SK-N-SH treated with all-trans-retinoic acid at 6 μM for 48 hours (cell line): ENCODE results near the gene CRIP1.

Experiments
- ATAC-seq: fragments of 200-7000 bp; cut with Tn5 transposase; 3 replicates; pipeline ENCODE4 v1.9.1; 2020; ENCODE audit warnings: mild to moderate bottlenecking, moderate library complexity
- ARNTL ChIP-seq: fragments of 450-650 bp; formaldehyde crosslinking; IDR thresholded peaks from 2 replicates; pipeline ENCODE4 v1.5.0; 2020; ENCODE audit warnings: low read depth, mild to moderate bottlenecking, moderate library complexity, borderline replicate concordance
- BACH2 ChIP-seq: fragments of 250-450 bp; sonication (Bioruptor Pico); IDR thresholded peaks from 2 replicates; pipeline ENCODE4 v1.9.0; 2021; ENCODE audit warnings: mild to moderate bottlenecking, borderline replicate concordance
- CSDC2 ChIP-seq: fragments of 250-450 bp; sonication (Bioruptor Pico); IDR thresholded peaks from 2 replicates; pipeline ENCODE4 v1.5.0; 2020; ENCODE audit warnings: mild to moderate bottlenecking, moderate library complexity
- ESRRG ChIP-seq: fragments of 250-450 bp; sonication (Bioruptor Pico); IDR thresholded peaks from 2 replicates; pipeline ENCODE4 v1.6.1; 2021; ENCODE audit warnings: mild to moderate bottlenecking
- GLIS3 ChIP-seq: fragments of 250-450 bp; sonication (Bioruptor Pico); IDR thresholded peaks from 2 replicates; pipeline ENCODE4 v1.5.0; 2020; ENCODE audit warnings: mild to moderate bottlenecking, moderate library complexity
- ISL1 ChIP-seq: fragments of 250-450 bp; sonication (Bioruptor Pico); IDR thresholded peaks from 2 replicates; pipeline ENCODE4 v2.1.2; 2022; ENCODE audit warnings: mild to moderate bottlenecking, moderate library complexity
- PPARA ChIP-seq: fragments of 250-450 bp; sonication (Bioruptor Pico); IDR thresholded peaks from 2 replicates; pipeline ENCODE4 v1.5.0; 2020; ENCODE audit warnings: mild to moderate bottlenecking, borderline replicate concordance
- RARB ChIP-seq: fragments of 250-450 bp; sonication (Bioruptor Pico); IDR thresholded peaks from 2 replicates; pipeline ENCODE4 v1.8.0; 2021; ENCODE audit warnings: mild to moderate bottlenecking, moderate library complexity
- SNAI2 ChIP-seq: fragments of 250-450 bp; sonication (Bioruptor Pico); IDR thresholded peaks from 2 replicates; pipeline ENCODE4 v1.5.0; 2020; ENCODE audit warnings: mild to moderate bottlenecking, moderate library complexity
- ZC3H10 ChIP-seq: fragments of 250-450 bp; sonication (Bioruptor Pico); IDR thresholded peaks from 2 replicates; pipeline ENCODE4 v1.5.1; 2021; ENCODE audit warnings: mild to moderate bottlenecking, moderate library complexity
- ZFP3 ChIP-seq: fragments of 250-450 bp; sonication (Bioruptor Pico); IDR thresholded peaks from 2 replicates; pipeline ENCODE4 v1.5.0; 2020; ENCODE audit warnings: mild to moderate bottlenecking, moderate library complexity
- ZNF565 ChIP-seq: fragments of 450-650 bp; formaldehyde crosslinking; conservative IDR thresholded peaks from 2 replicates; pipeline ENCODE4 v1.5.0; 2020; ENCODE audit warnings: low read depth, mild to moderate bottlenecking, moderate library complexity
- ZNF70 ChIP-seq: fragments of 450-650 bp; formaldehyde crosslinking; IDR thresholded peaks from 2 replicates; pipeline ENCODE4 v1.5.0; 2020; ENCODE audit warnings: mild to moderate bottlenecking, moderate library complexity
- ZNF8 ChIP-seq: fragments of 450-650 bp; formaldehyde crosslinking; IDR thresholded peaks from 2 replicates; pipeline ENCODE4 v1.5.0; 2020; ENCODE audit warnings: mild to moderate bottlenecking, moderate library complexity
- TF ChIP-seq, protein P1 (sequence below): fragments of 250-450 bp; sonication (Bioruptor Pico); IDR thresholded peaks from 2 replicates; pipeline ENCODE4 v1.5.1; 2020; ENCODE audit warnings: low read depth, mild to moderate bottlenecking, moderate library complexity
- TF ChIP-seq, protein P2 (sequence below): fragments of 250-450 bp; sonication (Bioruptor Pico); IDR thresholded peaks from 2 replicates; pipeline ENCODE4 v1.5.1; 2021; ENCODE audit warnings: mild to moderate bottlenecking, moderate library complexity
- TF ChIP-seq, protein P3 (sequence below): fragments of 250-450 bp; sonication (Bioruptor Pico); IDR thresholded peaks from 2 replicates; pipeline ENCODE4 v1.8.0; 2020; ENCODE audit warnings: mild to moderate bottlenecking, moderate library complexity, borderline replicate concordance
- TF ChIP-seq, protein P4 (sequence below): fragments of 250-450 bp; sonication (Bioruptor Pico); IDR thresholded peaks from 2 replicates; pipeline ENCODE4 v1.5.0; 2020; ENCODE audit warnings: mild to moderate bottlenecking, moderate library complexity
- TF ChIP-seq, protein P5 (sequence below): fragments of 250-450 bp; sonication (Bioruptor Pico); IDR thresholded peaks from 2 replicates; pipeline ENCODE4 v1.8.0; 2021; ENCODE audit warnings: low read depth, mild to moderate bottlenecking, moderate library complexity, borderline replicate concordance

The CRIP1 gene, protein sequence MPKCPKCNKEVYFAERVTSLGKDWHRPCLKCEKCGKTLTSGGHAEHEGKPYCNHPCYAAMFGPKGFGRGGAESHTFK

GRCh38 chr14:105486163-105486973 is at the start of gene CRIP1:
Gene CRIP1 (plus strand): TSS chr14:105486886. CDS start chr14:105487260, 374 bp downstream.
- TF ChIP-seq, protein P1, sequence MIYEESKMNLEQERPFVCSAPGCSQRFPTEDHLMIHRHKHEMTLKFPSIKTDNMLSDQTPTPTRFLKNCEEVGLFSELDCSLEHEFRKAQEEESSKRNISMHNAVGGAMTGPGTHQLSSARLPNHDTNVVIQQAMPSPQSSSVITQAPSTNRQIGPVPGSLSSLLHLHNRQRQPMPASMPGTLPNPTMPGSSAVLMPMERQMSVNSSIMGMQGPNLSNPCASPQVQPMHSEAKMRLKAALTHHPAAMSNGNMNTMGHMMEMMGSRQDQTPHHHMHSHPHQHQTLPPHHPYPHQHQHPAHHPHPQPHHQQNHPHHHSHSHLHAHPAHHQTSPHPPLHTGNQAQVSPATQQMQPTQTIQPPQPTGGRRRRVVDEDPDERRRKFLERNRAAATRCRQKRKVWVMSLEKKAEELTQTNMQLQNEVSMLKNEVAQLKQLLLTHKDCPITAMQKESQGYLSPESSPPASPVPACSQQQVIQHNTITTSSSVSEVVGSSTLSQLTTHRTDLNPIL (CRISPR knock-in tag), result no peak
- TF ChIP-seq, protein P2, sequence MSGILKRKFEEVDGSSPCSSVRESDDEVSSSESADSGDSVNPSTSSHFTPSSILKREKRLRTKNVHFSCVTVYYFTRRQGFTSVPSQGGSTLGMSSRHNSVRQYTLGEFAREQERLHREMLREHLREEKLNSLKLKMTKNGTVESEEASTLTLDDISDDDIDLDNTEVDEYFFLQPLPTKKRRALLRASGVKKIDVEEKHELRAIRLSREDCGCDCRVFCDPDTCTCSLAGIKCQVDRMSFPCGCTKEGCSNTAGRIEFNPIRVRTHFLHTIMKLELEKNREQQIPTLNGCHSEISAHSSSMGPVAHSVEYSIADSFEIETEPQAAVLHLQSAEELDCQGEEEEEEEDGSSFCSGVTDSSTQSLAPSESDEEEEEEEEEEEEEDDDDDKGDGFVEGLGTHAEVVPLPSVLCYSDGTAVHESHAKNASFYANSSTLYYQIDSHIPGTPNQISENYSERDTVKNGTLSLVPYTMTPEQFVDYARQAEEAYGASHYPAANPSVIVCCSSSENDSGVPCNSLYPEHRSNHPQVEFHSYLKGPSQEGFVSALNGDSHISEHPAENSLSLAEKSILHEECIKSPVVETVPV (CRISPR knock-in tag), result no peak
- TF ChIP-seq, protein P3, sequence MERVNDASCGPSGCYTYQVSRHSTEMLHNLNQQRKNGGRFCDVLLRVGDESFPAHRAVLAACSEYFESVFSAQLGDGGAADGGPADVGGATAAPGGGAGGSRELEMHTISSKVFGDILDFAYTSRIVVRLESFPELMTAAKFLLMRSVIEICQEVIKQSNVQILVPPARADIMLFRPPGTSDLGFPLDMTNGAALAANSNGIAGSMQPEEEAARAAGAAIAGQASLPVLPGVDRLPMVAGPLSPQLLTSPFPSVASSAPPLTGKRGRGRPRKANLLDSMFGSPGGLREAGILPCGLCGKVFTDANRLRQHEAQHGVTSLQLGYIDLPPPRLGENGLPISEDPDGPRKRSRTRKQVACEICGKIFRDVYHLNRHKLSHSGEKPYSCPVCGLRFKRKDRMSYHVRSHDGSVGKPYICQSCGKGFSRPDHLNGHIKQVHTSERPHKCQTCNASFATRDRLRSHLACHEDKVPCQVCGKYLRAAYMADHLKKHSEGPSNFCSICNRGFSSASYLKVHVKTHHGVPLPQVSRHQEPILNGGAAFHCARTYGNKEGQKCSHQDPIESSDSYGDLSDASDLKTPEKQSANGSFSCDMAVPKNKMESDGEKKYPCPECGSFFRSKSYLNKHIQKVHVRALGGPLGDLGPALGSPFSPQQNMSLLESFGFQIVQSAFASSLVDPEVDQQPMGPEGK (CRISPR knock-in tag), result no peak
- TF ChIP-seq RARB, result no peak
- no peak for TF ChIP-seq ZNF70
- no peak for TF ChIP-seq GLIS3
- TF ChIP-seq BACH2 (CRISPR knock-in tag), result no peak
- ATAC-seq, result no peak

DNA sequence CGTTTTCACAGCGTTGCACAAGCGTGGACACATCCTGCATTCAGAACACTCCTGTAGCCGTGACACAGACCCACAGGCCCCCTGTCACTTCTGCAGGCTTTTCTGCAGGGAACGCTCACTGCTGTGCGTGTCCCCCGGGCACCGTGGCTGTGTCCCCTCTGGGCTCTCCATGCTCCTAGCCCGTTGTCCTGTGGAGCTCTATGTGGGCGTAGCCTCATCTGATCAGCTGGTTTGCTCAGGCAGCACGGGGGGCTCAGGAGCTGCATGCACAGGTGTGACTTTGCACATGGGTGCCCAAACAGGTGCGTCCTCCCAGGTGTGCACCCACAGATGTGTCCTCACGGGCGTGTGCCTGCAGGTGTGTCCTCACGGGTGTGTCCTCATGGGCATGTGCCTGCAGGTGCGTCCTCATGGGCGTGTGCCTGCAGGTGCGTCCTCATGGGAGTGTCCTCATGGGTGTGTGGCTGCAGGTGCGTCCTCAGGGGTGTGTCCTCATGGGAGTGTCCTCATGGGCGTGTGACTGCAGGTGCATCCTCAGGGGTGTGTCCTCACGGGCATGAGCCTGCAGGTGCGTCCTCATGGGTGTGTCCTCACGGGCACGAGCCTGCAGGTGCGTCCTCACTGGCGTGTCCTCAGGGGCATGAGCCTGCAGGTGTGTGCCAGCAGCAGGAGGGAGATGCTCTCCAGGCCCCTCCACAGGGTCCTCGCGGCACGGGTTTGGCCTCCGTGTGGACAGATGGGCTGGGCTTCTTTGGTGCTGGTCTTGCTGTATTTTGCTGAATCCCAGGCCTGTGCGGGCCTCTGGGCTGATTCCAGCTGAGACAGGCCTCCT is 49.6 kb upstream of the CRIP1 start:
- TF ChIP-seq, protein P4, sequence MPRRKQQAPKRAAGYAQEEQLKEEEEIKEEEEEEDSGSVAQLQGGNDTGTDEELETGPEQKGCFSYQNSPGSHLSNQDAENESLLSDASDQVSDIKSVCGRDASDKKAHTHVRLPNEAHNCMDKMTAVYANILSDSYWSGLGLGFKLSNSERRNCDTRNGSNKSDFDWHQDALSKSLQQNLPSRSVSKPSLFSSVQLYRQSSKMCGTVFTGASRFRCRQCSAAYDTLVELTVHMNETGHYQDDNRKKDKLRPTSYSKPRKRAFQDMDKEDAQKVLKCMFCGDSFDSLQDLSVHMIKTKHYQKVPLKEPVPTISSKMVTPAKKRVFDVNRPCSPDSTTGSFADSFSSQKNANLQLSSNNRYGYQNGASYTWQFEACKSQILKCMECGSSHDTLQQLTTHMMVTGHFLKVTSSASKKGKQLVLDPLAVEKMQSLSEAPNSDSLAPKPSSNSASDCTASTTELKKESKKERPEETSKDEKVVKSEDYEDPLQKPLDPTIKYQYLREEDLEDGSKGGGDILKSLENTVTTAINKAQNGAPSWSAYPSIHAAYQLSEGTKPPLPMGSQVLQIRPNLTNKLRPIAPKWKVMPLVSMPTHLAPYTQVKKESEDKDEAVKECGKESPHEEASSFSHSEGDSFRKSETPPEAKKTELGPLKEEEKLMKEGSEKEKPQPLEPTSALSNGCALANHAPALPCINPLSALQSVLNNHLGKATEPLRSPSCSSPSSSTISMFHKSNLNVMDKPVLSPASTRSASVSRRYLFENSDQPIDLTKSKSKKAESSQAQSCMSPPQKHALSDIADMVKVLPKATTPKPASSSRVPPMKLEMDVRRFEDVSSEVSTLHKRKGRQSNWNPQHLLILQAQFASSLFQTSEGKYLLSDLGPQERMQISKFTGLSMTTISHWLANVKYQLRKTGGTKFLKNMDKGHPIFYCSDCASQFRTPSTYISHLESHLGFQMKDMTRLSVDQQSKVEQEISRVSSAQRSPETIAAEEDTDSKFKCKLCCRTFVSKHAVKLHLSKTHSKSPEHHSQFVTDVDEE, result no peak
- TF ChIP-seq CSDC2 (CRISPR knock-in tag) (no peak), ZFP3 (no peak), ESRRG (CRISPR knock-in tag) (no peak), ISL1 (CRISPR knock-in tag) (no peak), SNAI2 (no peak), ZNF8 (no peak), ZNF70 (no peak), PPARA (CRISPR knock-in tag) (no peak), ARNTL (no peak), RARB (no peak), ZC3H10 (CRISPR knock-in tag) (no peak), ZNF565 (CRISPR knock-in tag) (no peak)
- TF ChIP-seq, protein P1 (CRISPR knock-in tag), result no peak
- TF ChIP-seq, protein P5, sequence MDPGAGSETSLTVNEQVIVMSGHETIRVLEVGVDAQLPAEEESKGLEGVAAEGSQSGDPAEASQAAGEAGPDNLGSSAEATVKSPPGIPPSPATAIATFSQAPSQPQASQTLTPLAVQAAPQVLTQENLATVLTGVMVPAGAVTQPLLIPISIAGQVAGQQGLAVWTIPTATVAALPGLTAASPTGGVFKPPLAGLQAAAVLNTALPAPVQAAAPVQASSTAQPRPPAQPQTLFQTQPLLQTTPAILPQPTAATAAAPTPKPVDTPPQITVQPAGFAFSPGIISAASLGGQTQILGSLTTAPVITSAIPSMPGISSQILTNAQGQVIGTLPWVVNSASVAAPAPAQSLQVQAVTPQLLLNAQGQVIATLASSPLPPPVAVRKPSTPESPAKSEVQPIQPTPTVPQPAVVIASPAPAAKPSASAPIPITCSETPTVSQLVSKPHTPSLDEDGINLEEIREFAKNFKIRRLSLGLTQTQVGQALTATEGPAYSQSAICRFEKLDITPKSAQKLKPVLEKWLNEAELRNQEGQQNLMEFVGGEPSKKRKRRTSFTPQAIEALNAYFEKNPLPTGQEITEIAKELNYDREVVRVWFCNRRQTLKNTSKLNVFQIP (CRISPR knock-in tag), result no peak
- TF ChIP-seq, protein P2 (CRISPR knock-in tag), result no peak
- ATAC-seq, result no peak
